ENCODE results near the gene ELMOD3. TPM values are rescaled to one million over a fixed set of nuclear protein-coding genes. Genes with fewer than 3 reads are reported as not detected.

The ELMOD3 gene
- total RNA-seq, 1 donor from 2014 or later = 22.3 TPM

GRCh38 chr2:85421260-85422071, 66.9 kb downstream of the ELMOD3 start:
- DNase-seq (ENCODE audit: low read depth) = no peak
- H3K27me3 ChIP-seq (ENCODE audit: control insufficient read depth, insufficient read depth, low read length) = no peaks in the 10 kb centered on the region
- H3K36me3 ChIP-seq (ENCODE audit: control insufficient read depth, insufficient read depth, low read length) = no peaks in the 10 kb centered on the region
- no peak for TF ChIP-seq CTCF (IDR thresholded peaks at IDR 0.05; ENCODE audit: insufficient read depth, low read length, poor library complexity, severe bottlenecking)
- no peak overlapping the region for H3K4me3 ChIP-seq (ENCODE audit: low read depth, low read length)

- no peak for DNase-seq (ENCODE audit: low read depth)
- H3K27me3 ChIP-seq (ENCODE audit: control insufficient read depth, insufficient read depth, low read length) = no peaks in the 10 kb centered on the region
- no peak for TF ChIP-seq CTCF (IDR thresholded peaks at IDR 0.05; ENCODE audit: insufficient read depth, low read length, poor library complexity, severe bottlenecking)
- H3K36me3 ChIP-seq (ENCODE audit: control insufficient read depth, insufficient read depth, low read length) = no peaks in the 10 kb centered on the region
- H3K4me3 ChIP-seq (ENCODE audit: low read depth, low read length) = no peak overlapping the region
Observed at GRCh38 chr2:85422072-85422457, 67.5 kb downstream of the ELMOD3 start.

- no peak for DNase-seq (ENCODE audit: low read depth)
- TF ChIP-seq CTCF (IDR thresholded peaks at IDR 0.05; ENCODE audit: insufficient read depth, low read length, poor library complexity, severe bottlenecking) = no peak
Observed at GRCh38 chr2:85423525-85423924, 69.0 kb downstream of the ELMOD3 start.

GRCh38 chr2:85425588-85425987, 71.0 kb downstream of the ELMOD3 start:
- no peaks in the 10 kb centered on the region for H3K36me3 ChIP-seq (ENCODE audit: control insufficient read depth, insufficient read depth, low read length)
- TF ChIP-seq CTCF (IDR thresholded peaks at IDR 0.05; ENCODE audit: insufficient read depth, low read length, poor library complexity, severe bottlenecking) = no peak
- DNase-seq (ENCODE audit: low read depth) = no peak
- no peak overlapping the region for H3K4me3 ChIP-seq (ENCODE audit: low read depth, low read length)
- H3K27me3 ChIP-seq (ENCODE audit: control insufficient read depth, insufficient read depth, low read length) = no peaks in the 10 kb centered on the region

More at GRCh38 chr2:85423525-85423924, 69.0 kb downstream of the ELMOD3 start:
- Histone ChIP-seq H3K27me3 (ENCODE audit: control insufficient read depth, insufficient read depth, low read length) (no peaks in the 10 kb centered on the region), H3K36me3 (ENCODE audit: control insufficient read depth, insufficient read depth, low read length) (no peaks in the 10 kb centered on the region), H3K4me3 (ENCODE audit: low read depth, low read length) (no peak overlapping the region)

- H3K27me3 ChIP-seq (ENCODE audit: control insufficient read depth, insufficient read depth, low read length) = no peaks in the 10 kb centered on the region
- TF ChIP-seq CTCF (IDR thresholded peaks at IDR 0.05; ENCODE audit: insufficient read depth, low read length, poor library complexity, severe bottlenecking) = no peak
- DNase-seq (ENCODE audit: low read depth) = no peak
- H3K4me3 ChIP-seq (ENCODE audit: low read depth, low read length) = no peak overlapping the region
- no peaks in the 10 kb centered on the region for H3K36me3 ChIP-seq (ENCODE audit: control insufficient read depth, insufficient read depth, low read length)
Observed at GRCh38 chr2:85427300-85427835, 72.8 kb downstream of the ELMOD3 start.

Data from kidney epithelial cell (primary cell).